HCT116 (cell line): ENCODE data around the gene FAM228B. TPM values are rescaled to one million over a fixed set of nuclear protein-coding genes. Genes with fewer than 3 reads are reported as not detected.

Source experiments
- ATAC-seq: fragments of 200-7000 bp; cut with Tn5 transposase; 2 replicates; pipeline ENCODE4 v1.9.1; 2020; ENCODE audit warnings: mild to moderate bottlenecking, moderate library complexity
- BruUV-seq: library from RNA; stranded (reverse); fragments of 400-500 nt; replicated peaks from 2 replicates; lab custom pipeline; 2021; lab: Mats Ljungman, UMichigan
- CTCF ChIA-PET: fragments of 300-600 bp; sonication (Branson Sonifier 250); formaldehyde crosslinking; loops from one replicate; lab custom pipeline; 2021; ENCODE audit warnings: antibody characterized with exemption; lab: Charles Lee
- POLR2A ChIA-PET: fragments of 300-600, 350-600 bp; sonication (Branson Sonifier 250); formaldehyde crosslinking; loops from one replicate; lab custom pipeline; 2021; ENCODE audit warnings: antibody characterized with exemption; lab: Charles Lee
- RAD21 ChIA-PET, 2 experiments: fragments of 300-600 bp; sonication (Branson Sonifier 250); formaldehyde crosslinking; loops; one replicate each; lab custom pipeline; 2023; ENCODE audit warnings: low total read pairs in 2 of 2; ENCODE audit not compliant: uncharacterized antibody in 2 of 2, unreplicated experiment in 2 of 2, low non-redundant PET in 1 of 2; lab: Charles Lee
- DNase-seq: peaks from one replicate; pipeline ENCODE4 v3.0.0-alpha.2; 2010; ENCODE audit warnings: low read depth, low spot score
- H2AFZ ChIP-seq: fragments of 200-600 bp; shearing (Covaris generic), sonication (generic); 2 replicates; pipeline ENCODE4 v1.6.1; 2017; ENCODE audit warnings: low read depth, mixed run types, mixed read lengths, antibody characterized with exemption, low read length; ENCODE audit not compliant: poor library complexity, severe bottlenecking
- H3K27ac ChIP-seq: 2 replicates; pipeline ENCODE4 v1.5.1; 2012; ENCODE audit warnings: low read depth, low read length
- H3K27me3 ChIP-seq: fragments of 200-600 bp; sonication (generic); 2 replicates; pipeline ENCODE4 v1.6.1; 2016; ENCODE audit warnings: mixed run types, low read length, mixed read lengths; ENCODE audit not compliant: insufficient read depth
- H3K36me3 ChIP-seq, 2 experiments: fragments of 200-500 bp in 1 of 2; fragments of 200-600 bp in 1 of 2; sonication (Bioruptor generic) in 1 of 2; sonication (generic) in 1 of 2; 2 replicates each; pipeline versions ENCODE4 v1.5.1 to v1.6.1; 2014 to 2016; ENCODE audit warnings: low read length in 2 of 2, inconsistent platforms in 1 of 2, mixed read lengths in 1 of 2, mixed run types in 1 of 2; ENCODE audit not compliant: insufficient read depth in 2 of 2, control insufficient read depth in 1 of 2
- H3K4me1 ChIP-seq, 2 experiments: fragments of 200-600 bp in 1 of 2; sonication (generic) in 1 of 2; 2 replicates each; pipeline versions ENCODE4 v1.5.1 to v1.6.1; 2012 to 2017; ENCODE audit warnings: low read length in 2 of 2, inconsistent platforms in 1 of 2, mild to moderate bottlenecking in 1 of 2, mixed read lengths in 1 of 2, mixed run types in 1 of 2, moderate library complexity in 1 of 2; ENCODE audit not compliant: insufficient read depth in 2 of 2, control insufficient read depth in 1 of 2
- H3K4me2 ChIP-seq: fragments of 200-600 bp; sonication (generic); 2 replicates; pipeline ENCODE4 v1.6.1; 2017; ENCODE audit warnings: mixed run types, low read length, mixed read lengths
- H3K4me3 ChIP-seq, 2 experiments: fragments of 200-600 bp in 1 of 2; sonication (generic) in 1 of 2; replicated peaks in 1 of 2; 2 replicates each; pipeline ENCODE4 v1.5.1; 2011 to 2016; ENCODE audit warnings: low read length in 2 of 2, control low read depth in 1 of 2, low read depth in 1 of 2, mild to moderate bottlenecking in 1 of 2, mixed read lengths in 1 of 2, mixed run types in 1 of 2
- H3K79me2 ChIP-seq: fragments of 200-600 bp; sonication (generic); 2 replicates; pipeline ENCODE4 v1.6.1; 2017; ENCODE audit warnings: mild to moderate bottlenecking, mixed run types, low read length, moderate library complexity, mixed read lengths; ENCODE audit not compliant: insufficient read depth
- H3K9ac ChIP-seq: fragments of 200-600 bp; sonication (generic); 2 replicates; pipeline ENCODE4 v1.6.1; 2016; ENCODE audit warnings: low read length, mixed read lengths
- H3K9me2 ChIP-seq: fragments of 200-600 bp; sonication (generic), shearing (Covaris generic); 2 replicates; pipeline ENCODE4 v1.6.1; 2017; ENCODE audit warnings: mixed run types, mild to moderate bottlenecking, moderate library complexity; ENCODE audit not compliant: insufficient read depth
- H3K9me3 ChIP-seq, 2 experiments: fragments of 200-500 bp in 1 of 2; fragments of 200-600 bp in 1 of 2; sonication (Bioruptor generic) in 1 of 2; sonication (generic) in 1 of 2; 2 replicates each; pipeline ENCODE4 v1.6.1; 2014 to 2017; ENCODE audit warnings: low read length in 2 of 2, mixed read lengths in 2 of 2, inconsistent platforms in 1 of 2, low read depth in 1 of 2, mild to moderate bottlenecking in 1 of 2, mixed run types in 1 of 2, moderate library complexity in 1 of 2; ENCODE audit not compliant: control insufficient read depth in 1 of 2, insufficient read depth in 1 of 2
- H4K20me1 ChIP-seq: fragments of 200-600 bp; sonication (generic), shearing (Covaris generic); 2 replicates; pipeline ENCODE4 v1.6.1; 2017; ENCODE audit warnings: mixed run types, mild to moderate bottlenecking, moderate library complexity; ENCODE audit not compliant: insufficient read depth
- ATF3 ChIP-seq: IDR thresholded peaks from 2 replicates; pipeline ENCODE4 v1.6.1; 2012
- EGR1 ChIP-seq: IDR thresholded peaks from 2 replicates; pipeline ENCODE4 v1.6.1; 2012; ENCODE audit warnings: low read depth
- ELF1 ChIP-seq: IDR thresholded peaks from 2 replicates; pipeline ENCODE4 v1.6.1; 2012; ENCODE audit warnings: low read depth, borderline replicate concordance
- EZH2 ChIP-seq: fragments of 200-600 bp; sonication (generic); IDR thresholded peaks from 2 replicates; pipeline ENCODE4 v1.6.1; 2017; ENCODE audit warnings: antibody characterized with exemption, mixed run types
- EZH2phosphoT487 ChIP-seq: fragments of 200-600 bp; IDR thresholded peaks from 2 replicates; pipeline ENCODE4 v1.6.1; 2018; ENCODE audit warnings: antibody characterized with exemption, borderline replicate concordance
- FOSL1 ChIP-seq: IDR thresholded peaks from 2 replicates; pipeline ENCODE4 v1.6.1; 2012; ENCODE audit warnings: low read depth
- POLR2AphosphoS5 ChIP-seq: IDR thresholded peaks from 2 replicates; pipeline ENCODE4 v1.6.1; 2011; ENCODE audit warnings: mild to moderate bottlenecking, low read depth, low read length, moderate library complexity
- RAD21 ChIP-seq: IDR thresholded peaks from 2 replicates; pipeline ENCODE4 v1.6.1; 2012; ENCODE audit warnings: low read depth, mild to moderate bottlenecking
- SP1 ChIP-seq: IDR thresholded peaks from 2 replicates; pipeline ENCODE4 v1.6.1; 2012; ENCODE audit warnings: low read depth
- YY1 ChIP-seq: IDR thresholded peaks from 2 replicates; pipeline ENCODE4 v1.6.1; 2011; ENCODE audit warnings: low read length, low read depth, moderate library complexity, mild to moderate bottlenecking; ENCODE audit not compliant: insufficient replicate concordance; ENCODE audit errors: extremely low read depth
- ZFX ChIP-seq: fragments of 450-650 bp; IDR thresholded peaks from 2 replicates; pipeline ENCODE4 v1.6.1; 2017
- ZNF274 ChIP-seq: fragments of 200-500 bp; sonication (Bioruptor generic); IDR thresholded peaks from 2 replicates; pipeline ENCODE4 v1.6.1; 2014; ENCODE audit warnings: mild to moderate bottlenecking, low read depth, low read length, inconsistent platforms
- intact Hi-C: fragments of 100-400 bp; cut with micrococcal nuclease; formaldehyde crosslinking; loops from 2 replicates; pipeline ENCODE4 v1.10.0; 2022
- total RNA-seq: library from RNA; stranded (reverse); gene quantifications from one replicate; pipeline ENCODE4 v1.2.1, GENCODE V29; 2021; ENCODE audit not compliant: unreplicated experiment
- TF ChIP-seq, protein P1 (sequence below): IDR thresholded peaks from 2 replicates; pipeline ENCODE4 v1.6.1; 2012; ENCODE audit warnings: low read depth
- TF ChIP-seq, protein P2 (sequence below), 3 experiments: fragments of 200-600 bp in 1 of 3; sonication (generic) in 1 of 3; IDR thresholded peaks in 2 of 3; conservative IDR thresholded peaks in 1 of 3; 2 replicates each; pipeline ENCODE4 v1.5.1; 2012 to 2017; ENCODE audit warnings: low read depth in 2 of 3, low read length in 2 of 3, antibody characterized with exemption in 1 of 3, borderline replicate concordance in 1 of 3, control low read depth in 1 of 3, mild to moderate bottlenecking in 1 of 3, mixed read lengths in 1 of 3, mixed run types in 1 of 3, moderate library complexity in 1 of 3; ENCODE audit not compliant: insufficient read depth in 1 of 3

The FAM228B gene
- total RNA-seq, 1 experiment from 2014 or later = 5.6 TPM

GRCh38 chr2:24121469-24121868, 1.8 kb upstream of the FAM228B start (continued):
- TF ChIP-seq YY1 = no peak
- TF ChIP-seq RAD21 = no peak
- no peak for TF ChIP-seq EGR1
- TF ChIP-seq, protein P1, sequence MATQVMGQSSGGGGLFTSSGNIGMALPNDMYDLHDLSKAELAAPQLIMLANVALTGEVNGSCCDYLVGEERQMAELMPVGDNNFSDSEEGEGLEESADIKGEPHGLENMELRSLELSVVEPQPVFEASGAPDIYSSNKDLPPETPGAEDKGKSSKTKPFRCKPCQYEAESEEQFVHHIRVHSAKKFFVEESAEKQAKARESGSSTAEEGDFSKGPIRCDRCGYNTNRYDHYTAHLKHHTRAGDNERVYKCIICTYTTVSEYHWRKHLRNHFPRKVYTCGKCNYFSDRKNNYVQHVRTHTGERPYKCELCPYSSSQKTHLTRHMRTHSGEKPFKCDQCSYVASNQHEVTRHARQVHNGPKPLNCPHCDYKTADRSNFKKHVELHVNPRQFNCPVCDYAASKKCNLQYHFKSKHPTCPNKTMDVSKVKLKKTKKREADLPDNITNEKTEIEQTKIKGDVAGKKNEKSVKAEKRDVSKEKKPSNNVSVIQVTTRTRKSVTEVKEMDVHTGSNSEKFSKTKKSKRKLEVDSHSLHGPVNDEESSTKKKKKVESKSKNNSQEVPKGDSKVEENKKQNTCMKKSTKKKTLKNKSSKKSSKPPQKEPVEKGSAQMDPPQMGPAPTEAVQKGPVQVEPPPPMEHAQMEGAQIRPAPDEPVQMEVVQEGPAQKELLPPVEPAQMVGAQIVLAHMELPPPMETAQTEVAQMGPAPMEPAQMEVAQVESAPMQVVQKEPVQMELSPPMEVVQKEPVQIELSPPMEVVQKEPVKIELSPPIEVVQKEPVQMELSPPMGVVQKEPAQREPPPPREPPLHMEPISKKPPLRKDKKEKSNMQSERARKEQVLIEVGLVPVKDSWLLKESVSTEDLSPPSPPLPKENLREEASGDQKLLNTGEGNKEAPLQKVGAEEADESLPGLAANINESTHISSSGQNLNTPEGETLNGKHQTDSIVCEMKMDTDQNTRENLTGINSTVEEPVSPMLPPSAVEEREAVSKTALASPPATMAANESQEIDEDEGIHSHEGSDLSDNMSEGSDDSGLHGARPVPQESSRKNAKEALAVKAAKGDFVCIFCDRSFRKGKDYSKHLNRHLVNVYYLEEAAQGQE = no peak
- TF ChIP-seq SP1 = no peak
- no peak for TF ChIP-seq ZNF274

GRCh38 chr2:24122366-24123194, 689 bp upstream of the FAM228B start:
- RAD21 ChIA-PET = no interaction called here
- ATAC-seq = no peak
- Histone ChIP-seq H3K4me3 (peak overlapping the region; percentile 75 to 76), H4K20me1 (no peaks in the 10 kb centered on the region), H2AFZ (peak overlapping the region; percentile 71), H3K9ac (peak overlapping the region; percentile 71), H3K36me3 (no peaks in the 10 kb centered on the region), H3K27ac (peak overlapping the region; percentile 76), H3K4me2 (peak overlapping the region; percentile 90), H3K9me3 (no peaks in the 10 kb centered on the region), H3K4me1 (peaks cover 7 to 15% of the 10 kb centered on the region in 2 experiments; a peak in 3 of 4 replicates), H3K9me2 (no peaks in the 10 kb centered on the region), H3K79me2 (no peaks in the 10 kb centered on the region), H3K27me3 (no peaks in the 10 kb centered on the region)
- BruUV-seq = TSS peak; percentile 91
- no peak for DNase-seq
- CTCF ChIA-PET = no interaction called here
- intact Hi-C loops = loop anchor here (2.0 kb wide), 2 partner anchors 38 to 74 kb away; partner anchors contain the start of genes FKBP1B and TP53I3
- POLR2A ChIA-PET = interaction anchor here (1.2 kb wide), 1 partner anchor 39 kb away, joined by 3 read pairs; no protein-coding TSS in a partner anchor
- TF ChIP-seq ATF3 (no peak), YY1 (no peak), EZH2phosphoT487 (no peak), ELF1 (no peak), EZH2 (no peak), FOSL1 (no peak), ZFX (no peak), POLR2AphosphoS5 (no peak)
- TF ChIP-seq, protein P1 = no peak
- TF ChIP-seq, protein P2, sequence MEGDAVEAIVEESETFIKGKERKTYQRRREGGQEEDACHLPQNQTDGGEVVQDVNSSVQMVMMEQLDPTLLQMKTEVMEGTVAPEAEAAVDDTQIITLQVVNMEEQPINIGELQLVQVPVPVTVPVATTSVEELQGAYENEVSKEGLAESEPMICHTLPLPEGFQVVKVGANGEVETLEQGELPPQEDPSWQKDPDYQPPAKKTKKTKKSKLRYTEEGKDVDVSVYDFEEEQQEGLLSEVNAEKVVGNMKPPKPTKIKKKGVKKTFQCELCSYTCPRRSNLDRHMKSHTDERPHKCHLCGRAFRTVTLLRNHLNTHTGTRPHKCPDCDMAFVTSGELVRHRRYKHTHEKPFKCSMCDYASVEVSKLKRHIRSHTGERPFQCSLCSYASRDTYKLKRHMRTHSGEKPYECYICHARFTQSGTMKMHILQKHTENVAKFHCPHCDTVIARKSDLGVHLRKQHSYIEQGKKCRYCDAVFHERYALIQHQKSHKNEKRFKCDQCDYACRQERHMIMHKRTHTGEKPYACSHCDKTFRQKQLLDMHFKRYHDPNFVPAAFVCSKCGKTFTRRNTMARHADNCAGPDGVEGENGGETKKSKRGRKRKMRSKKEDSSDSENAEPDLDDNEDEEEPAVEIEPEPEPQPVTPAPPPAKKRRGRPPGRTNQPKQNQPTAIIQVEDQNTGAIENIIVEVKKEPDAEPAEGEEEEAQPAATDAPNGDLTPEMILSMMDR (IDR thresholded peaks at IDR 0.05 in 2 of 3, conservative IDR thresholded peaks at IDR 0.05 in 1 of 3; ENCODE audit: borderline replicate concordance in 1 of 3, insufficient read depth in 1 of 3, low read depth in 2 of 3, low read length in 2 of 3) = no peak
